Panc1 (cell line): Measurements from ENCODE around the gene DNAJB8. TPM values are rescaled to one million over a fixed set of nuclear protein-coding genes. Genes with fewer than 3 reads are reported as not detected.

Experiments
- ATAC-seq: fragments of 200-7000 bp; cut with Tn5 transposase; 2 replicates; pipeline ENCODE4 v1.9.1; 2020; ENCODE audit warnings: mild to moderate bottlenecking, moderate library complexity
- BruUV-seq: library from RNA; stranded (reverse); fragments of 400-500 nt; replicated peaks from 2 replicates; lab custom pipeline; 2021; lab: Mats Ljungman, UMichigan
- CTCF ChIA-PET: fragments of 300-600 bp; sonication (Branson Sonifier 250); formaldehyde crosslinking; loops from one replicate; lab custom pipeline; 2022; ENCODE audit warnings: antibody characterized with exemption; lab: Charles Lee
- POLR2A ChIA-PET: fragments of 300-600 bp; sonication (Branson Sonifier 250); formaldehyde crosslinking; loops from one replicate; lab custom pipeline; 2022; ENCODE audit warnings: antibody characterized with exemption; lab: Charles Lee
- DNase-seq: peaks from one replicate; pipeline ENCODE4 v3.0.0-alpha.2; 2010; ENCODE audit warnings: low read depth, low spot score
- H3K27ac ChIP-seq: 2 replicates; pipeline ENCODE4 v1.5.1; 2011; ENCODE audit warnings: mild to moderate bottlenecking, low read length, inconsistent platforms
- H3K27me3 ChIP-seq: fragments of 200-500 bp; sonication (Bioruptor generic); 2 replicates; pipeline ENCODE4 v1.6.0; 2014; ENCODE audit warnings: low read length, inconsistent platforms; ENCODE audit not compliant: control insufficient read depth, insufficient read depth
- H3K36me3 ChIP-seq: fragments of 200-500 bp; sonication (Bioruptor generic); 2 replicates; pipeline ENCODE4 v1.5.1; 2014; ENCODE audit warnings: inconsistent platforms, mild to moderate bottlenecking, low read length, moderate library complexity; ENCODE audit not compliant: control insufficient read depth, insufficient read depth
- H3K4me1 ChIP-seq: 2 replicates; pipeline ENCODE4 v1.5.1; 2011; ENCODE audit warnings: inconsistent platforms, mild to moderate bottlenecking, low read length, moderate library complexity; ENCODE audit not compliant: control insufficient read depth, insufficient read depth
- H3K4me3 ChIP-seq, 2 experiments: 2 replicates each; pipeline ENCODE4 v1.5.1; 2011 to 2012; ENCODE audit warnings: low read depth in 2 of 2, low read length in 2 of 2, mild to moderate bottlenecking in 2 of 2, inconsistent platforms in 1 of 2, moderate library complexity in 1 of 2
- H3K9me3 ChIP-seq: fragments of 200-500 bp; sonication (Bioruptor generic); 2 replicates; pipeline ENCODE4 v1.5.1; 2014; ENCODE audit warnings: low read depth, mild to moderate bottlenecking, inconsistent platforms, low read length, moderate library complexity; ENCODE audit not compliant: control insufficient read depth, insufficient read depth
- CTCF ChIP-seq: fragments of 450-650 bp; IDR thresholded peaks from 2 replicates; pipeline ENCODE4 v1.5.1; 2017; ENCODE audit warnings: mild to moderate bottlenecking
- POLR2AphosphoS5 ChIP-seq: IDR thresholded peaks from 2 replicates; pipeline ENCODE4 v1.6.1; 2012; ENCODE audit warnings: mild to moderate bottlenecking, low read depth, low read length, moderate library complexity
- REST ChIP-seq, 2 experiments: IDR thresholded peaks; 2 replicates each; pipeline ENCODE4 v1.6.1; 2011 to 2012; ENCODE audit warnings: low read depth in 2 of 2, control low read depth in 1 of 2, low read length in 1 of 2, mild to moderate bottlenecking in 1 of 2, moderate library complexity in 1 of 2; ENCODE audit not compliant: insufficient read depth in 1 of 2
- SIN3A ChIP-seq: IDR thresholded peaks from 2 replicates; pipeline ENCODE4 v1.6.1; 2012; ENCODE audit warnings: low read depth, mild to moderate bottlenecking, low read length, moderate library complexity, borderline replicate concordance; ENCODE audit not compliant: insufficient read depth
- TCF7L2 ChIP-seq: IDR thresholded peaks from 2 replicates; pipeline ENCODE4 v1.6.1; 2011; ENCODE audit warnings: mild to moderate bottlenecking, low read depth, low read length, inconsistent platforms
- in situ Hi-C: cut with HindIII; loops from 2 replicates; pipeline ENCODE4 v1.10.0; 2016; ENCODE audit warnings: low sequenced_read_pairs, low pct_unique_long_range_greater_than_20kb
- intact Hi-C: fragments of 100-400 bp; cut with micrococcal nuclease; formaldehyde crosslinking; loops from one replicate; pipeline ENCODE4 v1.10.0; 2022; ENCODE audit not compliant: unreplicated experiment
- total RNA-seq: library from RNA; stranded (reverse); gene quantifications from one replicate; pipeline ENCODE4 v1.2.1, GENCODE V29; 2021; ENCODE audit not compliant: unreplicated experiment

DNAJB8 gene
- total RNA-seq, 1 experiment from 2014 or later, result not detected

- no peaks in the 10 kb centered on the region for H3K9me3 ChIP-seq
- ATAC-seq (no peak), DNase-seq (no peak)
- TF ChIP-seq CTCF, result no peak
- TF ChIP-seq TCF7L2, result no peak
- TF ChIP-seq SIN3A, result no peak
- TF ChIP-seq POLR2AphosphoS5, result no peak
- TF ChIP-seq REST (IDR thresholded peaks at IDR 0.05; ENCODE audit: insufficient read depth in 1 of 2, low read depth in 2 of 2, low read length in 1 of 2), result no peak
- no TSS peak for BruUV-seq
- H3K4me1 ChIP-seq, result no peaks in the 10 kb centered on the region
- CTCF ChIA-PET, result no interaction called here
- H3K27ac ChIP-seq, result no peak overlapping the region
- in situ Hi-C loops (no loop called here), intact Hi-C loops (no loop called here)
- no peak overlapping the region for H3K4me3 ChIP-seq
- H3K36me3 ChIP-seq, result no peaks in the 10 kb centered on the region
- POLR2A ChIA-PET, result no interaction called here
- H3K27me3 ChIP-seq, result no peaks in the 10 kb centered on the region
These were observed 18.2 kb downstream of the DNAJB8 start for GRCh38 chr3:128448491-128448890.

- in situ Hi-C loops, result no loop called here
- BruUV-seq, result no TSS peak
- no peaks in the 10 kb centered on the region for H3K4me1 ChIP-seq
- H3K27me3 ChIP-seq, result no peaks in the 10 kb centered on the region
- H3K36me3 ChIP-seq, result no peaks in the 10 kb centered on the region
- intact Hi-C loops, result no loop called here
- POLR2A ChIA-PET, result no interaction called here
- H3K4me3 ChIP-seq, result no peak overlapping the region
- ATAC-seq (no peak), DNase-seq (no peak)
- H3K27ac ChIP-seq, result no peak overlapping the region
- H3K9me3 ChIP-seq, result no peaks in the 10 kb centered on the region
- no peak for TF ChIP-seq CTCF
- TF ChIP-seq REST (IDR thresholded peaks at IDR 0.05; ENCODE audit: insufficient read depth in 1 of 2, low read depth in 2 of 2, low read length in 1 of 2), result no peak
- no peak for TF ChIP-seq TCF7L2
- no peak for TF ChIP-seq SIN3A
- TF ChIP-seq POLR2AphosphoS5, result no peak
- CTCF ChIA-PET, result no interaction called here
These were observed 19.1 kb downstream of the DNAJB8 start for GRCh38 chr3:128447561-128448013.
